ENCODE data around the gene KRT13. TPM values are rescaled to one million over a fixed set of nuclear protein-coding genes. Genes with fewer than 3 reads are reported as not detected.
A peak's percentile ranks its signal among the peaks of the same experiment; 100 is the strongest.

Gene KRT13
- total RNA-seq, 1 experiment from 2014 or later, result not detected

DNA sequence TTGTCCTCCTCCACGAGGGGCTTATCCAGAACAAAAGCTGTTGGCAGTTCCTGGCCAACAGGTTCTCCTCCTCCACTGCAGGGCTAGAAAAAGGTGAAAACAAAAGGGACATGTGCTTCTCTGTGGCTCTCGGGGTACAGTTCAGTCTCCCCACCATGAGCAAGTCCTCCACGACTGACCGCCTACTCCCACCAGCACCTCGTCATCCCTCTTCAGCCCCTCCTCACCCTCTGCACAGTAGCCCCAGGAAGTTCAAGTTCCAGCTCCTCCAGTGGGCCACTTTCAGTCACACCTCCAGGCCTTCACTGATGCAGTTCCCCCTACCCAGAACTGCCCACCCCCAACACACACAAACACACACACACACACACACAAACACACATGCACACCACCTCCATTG lies 47.0 kb upstream of the KRT13 start:
- no peak for DNase-seq (ENCODE audit: unreplicated experiment)
- TF ChIP-seq, protein P1, sequence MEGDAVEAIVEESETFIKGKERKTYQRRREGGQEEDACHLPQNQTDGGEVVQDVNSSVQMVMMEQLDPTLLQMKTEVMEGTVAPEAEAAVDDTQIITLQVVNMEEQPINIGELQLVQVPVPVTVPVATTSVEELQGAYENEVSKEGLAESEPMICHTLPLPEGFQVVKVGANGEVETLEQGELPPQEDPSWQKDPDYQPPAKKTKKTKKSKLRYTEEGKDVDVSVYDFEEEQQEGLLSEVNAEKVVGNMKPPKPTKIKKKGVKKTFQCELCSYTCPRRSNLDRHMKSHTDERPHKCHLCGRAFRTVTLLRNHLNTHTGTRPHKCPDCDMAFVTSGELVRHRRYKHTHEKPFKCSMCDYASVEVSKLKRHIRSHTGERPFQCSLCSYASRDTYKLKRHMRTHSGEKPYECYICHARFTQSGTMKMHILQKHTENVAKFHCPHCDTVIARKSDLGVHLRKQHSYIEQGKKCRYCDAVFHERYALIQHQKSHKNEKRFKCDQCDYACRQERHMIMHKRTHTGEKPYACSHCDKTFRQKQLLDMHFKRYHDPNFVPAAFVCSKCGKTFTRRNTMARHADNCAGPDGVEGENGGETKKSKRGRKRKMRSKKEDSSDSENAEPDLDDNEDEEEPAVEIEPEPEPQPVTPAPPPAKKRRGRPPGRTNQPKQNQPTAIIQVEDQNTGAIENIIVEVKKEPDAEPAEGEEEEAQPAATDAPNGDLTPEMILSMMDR (IDR thresholded peaks at IDR 0.05; ENCODE audit: unreplicated experiment), result no peak
- Mint-ChIP-seq H3K9me3 (ENCODE audit: unreplicated experiment) (no peaks in the 10 kb centered on the region), H3K36me3 (ENCODE audit: insufficient read depth, unreplicated experiment) (peaks cover 4% of the 10 kb centered on the region), H3K4me3 (ENCODE audit: unreplicated experiment) (no peak overlapping the region), H3K4me1 (ENCODE audit: insufficient read depth, unreplicated experiment) (peaks cover 37% of the 10 kb centered on the region), H3K27ac (ENCODE audit: low read depth, unreplicated experiment) (no peak overlapping the region), H3K27me3 (ENCODE audit: insufficient read depth, unreplicated experiment) (no peaks in the 10 kb centered on the region)
- BruUV-seq (replicated peaks), result no TSS peak
- ChIA-PET CTCF (interaction anchor here (0.8 to 22.4 kb wide), 4 partner anchors 26 to 146 kb away, joined by 4 to 415 read pairs (median 128); no protein-coding TSS in a partner anchor), POLR2A (interaction anchor here (6.2 kb wide), 1 partner anchor 98 kb away, joined by 101 read pairs; no protein-coding TSS in a partner anchor)
- intact Hi-C loops (cut with micrococcal nuclease), result no loop called here

- POLR2A ChIA-PET, result interaction anchor here (6.2 kb wide), 1 partner anchor 99 kb away, joined by 101 read pairs; no protein-coding TSS in a partner anchor
- Mint-ChIP-seq H3K27me3 (ENCODE audit: insufficient read depth, unreplicated experiment) (no peaks in the 10 kb centered on the region), H3K4me3 (ENCODE audit: unreplicated experiment) (no peak overlapping the region), H3K4me1 (ENCODE audit: insufficient read depth, unreplicated experiment) (peaks cover 45% of the 10 kb centered on the region), H3K36me3 (ENCODE audit: insufficient read depth, unreplicated experiment) (peaks cover 4% of the 10 kb centered on the region), H3K9me3 (ENCODE audit: unreplicated experiment) (peaks cover 8% of the 10 kb centered on the region), H3K27ac (ENCODE audit: low read depth, unreplicated experiment) (no peak overlapping the region)
- TF ChIP-seq, protein P1 (IDR thresholded peaks at IDR 0.05; ENCODE audit: unreplicated experiment), result no peak
- CTCF ChIA-PET, result interaction anchor here (0.7 to 22.4 kb wide), 9 partner anchors 27 to 748 kb away, joined by 3 to 415 read pairs (median 5); partner anchors contain the start of genes KRT15 and KRT17
- intact Hi-C loops (cut with micrococcal nuclease), result no loop called here
- DNase-seq (ENCODE audit: unreplicated experiment), result no peak
- no TSS peak for BruUV-seq (replicated peaks)
These were observed 46.0 kb upstream of the KRT13 start for GRCh38 chr17:41551365-41551764.

GRCh38 chr17:41549596-41550039 lies 44.2 kb upstream of the KRT13 start:
- Mint-ChIP-seq H3K4me3 (ENCODE audit: unreplicated experiment) (no peak overlapping the region), H3K27ac (ENCODE audit: low read depth, unreplicated experiment) (no peak overlapping the region), H3K27me3 (ENCODE audit: insufficient read depth, unreplicated experiment) (no peaks in the 10 kb centered on the region), H3K36me3 (ENCODE audit: insufficient read depth, unreplicated experiment) (peaks cover 4% of the 10 kb centered on the region), H3K4me1 (ENCODE audit: insufficient read depth, unreplicated experiment) (peaks cover 46% of the 10 kb centered on the region), H3K9me3 (ENCODE audit: unreplicated experiment) (peaks cover 8% of the 10 kb centered on the region)
- DNase-seq (ENCODE audit: unreplicated experiment), result no peak
- TF ChIP-seq, protein P1 (IDR thresholded peaks at IDR 0.05; ENCODE audit: unreplicated experiment), result no peak
- no TSS peak for BruUV-seq (replicated peaks)
- intact Hi-C loops (cut with micrococcal nuclease), result loop anchor here (1.0 to 5.0 kb wide), 7 partner anchors 30 to 747 kb away; no protein-coding TSS in a partner anchor
- POLR2A ChIA-PET, result interaction anchor here (0.5 to 6.2 kb wide), 28 partner anchors 9 to 694 kb away, joined by 3 to 101 read pairs (median 8); partner anchors contain the start of genes EIF1, KRT15, KRT16 and KRT17
- CTCF ChIA-PET, result interaction anchor here (0.6 to 22.4 kb wide), 63 partner anchors 10 to 852 kb away, joined by 3 to 415 read pairs (median 8); partner anchors contain the start of genes KRT13, KRT15, KRT16 and KRT17

DNA sequence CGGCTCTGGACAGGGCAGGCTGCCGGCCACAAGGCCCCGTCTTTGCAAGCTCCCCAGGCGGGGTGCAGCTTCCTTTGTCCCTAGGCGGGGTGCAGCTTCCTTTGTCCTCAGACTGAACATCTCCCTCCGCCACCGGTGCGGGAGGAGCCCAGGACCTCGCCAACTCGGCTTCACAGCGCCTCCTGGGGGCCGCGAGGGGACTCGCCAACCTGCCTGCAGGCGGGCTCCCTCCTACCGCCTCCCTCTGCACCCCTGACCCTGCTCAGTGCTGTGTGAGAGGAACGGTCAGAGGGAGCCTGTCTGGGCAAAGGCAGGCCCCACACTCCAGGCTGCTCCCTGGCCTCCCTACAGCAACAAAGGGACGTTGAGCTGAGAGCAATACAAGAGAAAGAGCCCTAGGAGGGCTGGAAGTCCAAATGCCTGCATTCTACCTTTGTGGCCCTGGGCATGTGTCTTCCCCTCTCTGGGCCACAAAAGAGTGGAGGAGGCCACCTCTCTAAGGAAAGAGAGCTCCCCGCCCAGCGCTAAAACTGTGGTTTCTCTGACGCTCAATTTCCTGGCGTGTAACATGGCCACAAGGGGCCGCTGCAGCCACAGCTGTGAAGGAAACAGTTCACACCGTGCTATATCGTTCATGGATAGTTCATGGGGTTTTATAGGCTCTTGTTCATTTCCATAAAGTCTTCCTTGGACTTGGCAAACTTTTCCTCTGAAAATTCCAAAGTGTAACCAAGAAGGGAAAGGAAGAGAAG lies 43.6 kb upstream of the KRT13 start:
- TF ChIP-seq, protein P1 (IDR thresholded peaks at IDR 0.05; ENCODE audit: unreplicated experiment), result peak; percentile 63
- no TSS peak for BruUV-seq (replicated peaks)
- Mint-ChIP-seq H3K4me3 (ENCODE audit: unreplicated experiment) (peak overlapping the region; percentile 47), H3K27me3 (ENCODE audit: insufficient read depth, unreplicated experiment) (no peaks in the 10 kb centered on the region), H3K27ac (ENCODE audit: low read depth, unreplicated experiment) (peak overlapping the region; percentile 78), H3K36me3 (ENCODE audit: insufficient read depth, unreplicated experiment) (peaks cover 4% of the 10 kb centered on the region), H3K4me1 (ENCODE audit: insufficient read depth, unreplicated experiment) (peaks cover 44% of the 10 kb centered on the region), H3K9me3 (ENCODE audit: unreplicated experiment) (peaks cover 8% of the 10 kb centered on the region)
- peak; percentile 93 for DNase-seq (ENCODE audit: unreplicated experiment)
- POLR2A ChIA-PET, result interaction anchor here (0.5 to 6.2 kb wide), 47 partner anchors 9 to 1453 kb away, joined by 3 to 101 read pairs (median 6); partner anchors contain the start of genes EIF1, KRT10, KRT14 and KRT15
- intact Hi-C loops (cut with micrococcal nuclease), result loop anchor here (1.0 to 5.0 kb wide), 10 partner anchors 30 to 747 kb away; no protein-coding TSS in a partner anchor
- CTCF ChIA-PET, result interaction anchor here (0.5 to 22.4 kb wide), 90 partner anchors 10 to 993 kb away, joined by 3 to 415 read pairs (median 5); partner anchors contain the start of genes KRT13, KRT15, KRT16 and KRT17
